WI38 (cell line): ENCODE results near the gene CHRNA3.

Experiments used
- H3K4me3 ChIP-seq: 2 replicates; pipeline ENCODE4 v1.5.1; 2011; ENCODE audit warnings: low read depth, mild to moderate bottlenecking, control low read depth, low read length
- CTCF ChIP-seq: IDR thresholded peaks from 2 replicates; pipeline ENCODE4 v1.5.1; 2012; ENCODE audit warnings: low read depth, mild to moderate bottlenecking, control low read depth, low read length

CHRNA3 gene

DNA sequence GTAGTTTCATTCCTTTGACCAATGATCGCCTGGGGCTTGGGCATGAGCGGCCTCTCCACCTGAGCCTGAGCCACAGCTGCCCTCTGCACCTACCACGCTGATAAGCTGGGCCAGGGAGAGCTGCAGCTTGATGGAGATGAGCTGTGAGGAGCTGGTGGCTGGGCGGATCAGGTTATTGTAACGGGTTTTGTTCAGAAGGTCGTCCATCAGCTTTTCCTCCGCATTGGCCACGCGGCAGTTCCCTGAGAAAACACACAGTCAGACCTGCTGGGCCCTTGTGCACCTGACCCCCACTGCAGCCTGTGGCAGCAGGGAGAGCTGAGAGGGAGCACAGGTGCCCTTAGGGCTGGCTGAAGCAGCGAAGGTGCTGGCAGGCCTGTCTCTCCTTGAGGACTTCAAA lies 14.6 kb upstream of the CHRNA3 start:
- no peak for TF ChIP-seq CTCF
- H3K4me3 ChIP-seq = no peak overlapping the region

GRCh38 chr15:78634210-78635145 lies 13.7 kb upstream of the CHRNA3 start:
- TF ChIP-seq CTCF = no peak
- H3K4me3 ChIP-seq = no peak overlapping the region

- H3K4me3 ChIP-seq = no peak overlapping the region
- TF ChIP-seq CTCF = no peak
Observed at GRCh38 chr15:78633348-78633747, 12.6 kb upstream of the CHRNA3 start.

DNA sequence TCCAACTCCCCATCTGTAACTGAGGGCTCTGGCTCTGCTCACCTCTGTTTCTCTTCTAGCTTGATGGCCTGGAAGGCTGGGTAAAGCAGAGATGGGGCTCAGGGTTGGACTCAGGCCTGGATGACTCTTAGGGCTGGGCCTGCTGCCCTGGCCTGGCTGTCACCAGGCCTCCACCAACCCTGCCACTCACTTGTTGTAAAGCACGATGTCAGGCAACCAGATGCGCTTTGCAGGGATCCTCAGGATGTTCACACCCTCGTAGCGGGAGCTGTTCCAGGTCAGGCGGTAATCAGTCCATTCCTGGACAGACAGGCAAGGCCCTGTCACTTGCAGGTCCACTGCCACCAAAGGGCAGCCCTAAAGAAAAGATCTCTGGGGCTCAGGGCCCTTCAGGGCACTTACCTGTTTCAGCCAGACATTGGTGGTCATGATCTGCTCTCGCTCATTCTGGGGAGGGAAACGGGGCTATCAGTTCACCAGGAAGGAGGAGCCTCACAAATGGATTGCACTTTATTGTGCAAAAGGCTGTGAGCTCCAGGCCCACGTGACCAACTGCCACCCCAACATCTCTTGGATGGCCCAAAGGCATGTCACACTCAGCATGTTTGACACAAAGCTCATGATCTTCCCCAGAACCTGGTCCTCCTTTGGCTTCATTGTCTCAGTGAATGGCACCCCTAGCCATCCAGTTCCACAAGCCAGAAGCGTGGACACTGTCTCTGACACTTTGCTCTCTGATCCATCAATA lies 10.3 kb upstream of the CHRNA3 start:
- no peak overlapping the region for H3K4me3 ChIP-seq
- TF ChIP-seq CTCF = no peak

- TF ChIP-seq CTCF = no peak
- no peak overlapping the region for H3K4me3 ChIP-seq
Observed at GRCh38 chr15:78629716-78630065, 8.9 kb upstream of the CHRNA3 start.

GRCh38 chr15:78629031-78629715 lies 8.4 kb upstream of the CHRNA3 start:
- no peak for TF ChIP-seq CTCF
- H3K4me3 ChIP-seq = no peak overlapping the region
